Uterus (tissue), 2 donors: ENCODE data around the gene FOXI1.

Source experiments
- POLR2A ChIP-seq, 2 donors: fragments of 450-650 bp; IDR thresholded peaks; one replicate each; pipeline ENCODE4 v1.6.1; 2016; ENCODE audit warnings: antibody characterized with exemption in 2 of 2, mild to moderate bottlenecking in 1 of 2, moderate library complexity in 1 of 2
- TF ChIP-seq, protein P1 (sequence below), 4 experiments: fragments of 200-600 bp in 2 of 4; fragments of 450-650 bp in 2 of 4; sonication (generic) in 2 of 4; IDR thresholded peaks; one replicate each; pipeline ENCODE4 v1.5.1; 2016 to 2019; ENCODE audit warnings: antibody characterized with exemption in 4 of 4, mild to moderate bottlenecking in 2 of 4, moderate library complexity in 1 of 4

DNA sequence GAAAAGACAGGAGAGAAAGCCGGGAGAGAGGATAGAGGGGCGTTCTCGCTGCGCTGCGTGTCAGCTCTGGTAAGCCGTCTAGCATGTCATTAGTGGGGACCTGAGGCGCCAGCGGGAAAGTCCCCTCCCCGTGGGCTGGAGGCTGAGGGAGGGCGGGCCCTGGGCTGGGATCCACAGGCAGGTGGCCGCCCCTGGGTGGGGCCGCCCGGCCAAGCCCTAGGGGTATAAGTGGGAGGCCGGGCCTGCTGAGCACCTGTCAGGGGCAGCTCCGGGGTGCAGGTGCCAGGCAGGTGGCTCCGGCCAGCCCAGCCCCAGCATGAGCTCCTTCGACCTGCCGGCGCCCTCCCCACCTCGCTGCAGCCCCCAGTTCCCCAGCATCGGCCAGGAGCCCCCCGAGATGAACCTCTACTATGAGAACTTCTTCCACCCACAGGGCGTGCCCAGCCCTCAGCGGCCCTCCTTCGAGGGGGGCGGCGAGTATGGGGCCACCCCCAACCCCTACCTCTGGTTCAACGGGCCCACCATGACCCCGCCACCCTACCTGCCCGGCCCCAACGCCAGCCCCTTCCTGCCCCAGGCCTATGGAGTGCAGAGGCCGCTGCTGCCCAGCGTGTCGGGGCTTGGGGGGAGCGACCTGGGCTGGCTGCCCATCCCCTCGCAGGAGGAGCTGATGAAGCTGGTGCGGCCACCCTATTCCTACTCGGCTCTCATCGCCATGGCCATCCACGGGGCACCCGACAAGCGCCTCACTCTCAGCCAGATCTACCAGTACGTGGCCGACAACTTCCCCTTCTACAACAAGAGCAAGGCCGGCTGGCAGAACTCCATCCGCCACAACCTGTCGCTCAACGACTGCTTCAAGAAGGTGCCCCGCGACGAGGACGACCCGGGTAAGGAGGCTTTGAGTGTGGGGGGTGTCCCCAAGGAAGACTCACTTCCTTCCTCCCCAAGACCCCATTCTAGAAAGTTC is at the start of gene FOXI1:
- TF ChIP-seq, protein P1, sequence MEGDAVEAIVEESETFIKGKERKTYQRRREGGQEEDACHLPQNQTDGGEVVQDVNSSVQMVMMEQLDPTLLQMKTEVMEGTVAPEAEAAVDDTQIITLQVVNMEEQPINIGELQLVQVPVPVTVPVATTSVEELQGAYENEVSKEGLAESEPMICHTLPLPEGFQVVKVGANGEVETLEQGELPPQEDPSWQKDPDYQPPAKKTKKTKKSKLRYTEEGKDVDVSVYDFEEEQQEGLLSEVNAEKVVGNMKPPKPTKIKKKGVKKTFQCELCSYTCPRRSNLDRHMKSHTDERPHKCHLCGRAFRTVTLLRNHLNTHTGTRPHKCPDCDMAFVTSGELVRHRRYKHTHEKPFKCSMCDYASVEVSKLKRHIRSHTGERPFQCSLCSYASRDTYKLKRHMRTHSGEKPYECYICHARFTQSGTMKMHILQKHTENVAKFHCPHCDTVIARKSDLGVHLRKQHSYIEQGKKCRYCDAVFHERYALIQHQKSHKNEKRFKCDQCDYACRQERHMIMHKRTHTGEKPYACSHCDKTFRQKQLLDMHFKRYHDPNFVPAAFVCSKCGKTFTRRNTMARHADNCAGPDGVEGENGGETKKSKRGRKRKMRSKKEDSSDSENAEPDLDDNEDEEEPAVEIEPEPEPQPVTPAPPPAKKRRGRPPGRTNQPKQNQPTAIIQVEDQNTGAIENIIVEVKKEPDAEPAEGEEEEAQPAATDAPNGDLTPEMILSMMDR (IDR thresholded peaks at IDR 0.05), result no peak
- TF ChIP-seq POLR2A (IDR thresholded peaks at IDR 0.05), result no peak
